K562 (cell line): ENCODE results near the gene SRPK3. TPM values are rescaled to one million over a fixed set of nuclear protein-coding genes. Genes with fewer than 3 reads are reported as not detected.

Source experiments
- ATAC-seq: fragments of 200-7000 bp; cut with Tn5 transposase; 3 replicates; pipeline ENCODE4 v1.9.1; 2020; ENCODE audit warnings: moderate library complexity
- BruUV-seq: library from RNA; stranded (reverse); fragments of 400-500 nt; replicated peaks from 2 replicates; lab custom pipeline; 2021; lab: Mats Ljungman, UMichigan
- CTCF ChIA-PET: fragments of 300-600 bp; formaldehyde crosslinking; extraction: SDS; loops from one replicate; lab custom pipeline; 2021; ENCODE audit warnings: low intra/inter-chr PET ratio; lab: Yijun Ruan, JAX
- POLR2A ChIA-PET: fragments of 300-600, 350-650 bp; sonication (Branson Sonifier 250); formaldehyde crosslinking; extraction: SDS; loops from one replicate; lab custom pipeline; 2021; ENCODE audit warnings: antibody characterized with exemption, inconsistent platforms; lab: Yijun Ruan, JAX
- DNase-seq, 4 experiments: peaks; one replicate each; pipeline versions ENCODE4 v3.0.0 to v3.0.0-alpha.2; 2011 to 2018; ENCODE audit warnings: low spot score in 3 of 4, mixed read lengths in 3 of 4; ENCODE audit errors: extremely low read depth in 1 of 4
- FAIRE-seq: peaks from 2 replicates; lab custom pipeline; 2011; peaks lifted over from hg19 to GRCh38; lab: Jason Lieb, UNC
- H2AFZ ChIP-seq: 2 replicates; pipeline ENCODE4 v1.6.0; 2011; ENCODE audit warnings: low read depth, low read length, control low read depth, inconsistent platforms
- H3K27ac ChIP-seq: fragments of 200-600 bp; 3 replicates; pipeline ENCODE4 v1.8.0; 2011; ENCODE audit warnings: low read depth, mild to moderate bottlenecking, control low read depth, inconsistent platforms, low read length, moderate library complexity, mixed read lengths; ENCODE audit errors: extremely low read depth
- H3K27me3 ChIP-seq, 2 experiments: fragments of 300-600 bp in 1 of 2; 2 replicates in 1 of 2; 3 replicates in 1 of 2; pipeline versions ENCODE4 v1.6.0 to v1.8.0; 2011; ENCODE audit warnings: inconsistent platforms in 2 of 2, low read length in 2 of 2, mild to moderate bottlenecking in 1 of 2, mixed read lengths in 1 of 2, moderate library complexity in 1 of 2; ENCODE audit not compliant: control insufficient read depth in 2 of 2, insufficient read depth in 2 of 2
- H3K36me3 ChIP-seq: fragments of 300-600 bp; 3 replicates; pipeline ENCODE4 v1.8.0; 2011; ENCODE audit warnings: mild to moderate bottlenecking, low read length, inconsistent platforms; ENCODE audit not compliant: control insufficient read depth, insufficient read depth
- H3K4me1 ChIP-seq, 2 experiments: fragments of 200-600 bp in 1 of 2; replicated peaks in 1 of 2; 2 replicates in 1 of 2; 3 replicates in 1 of 2; pipeline versions ENCODE4 v1.5.1 to v1.8.0; 2011; ENCODE audit warnings: inconsistent platforms in 2 of 2, low read length in 2 of 2, mild to moderate bottlenecking in 1 of 2, mixed read lengths in 1 of 2, moderate library complexity in 1 of 2; ENCODE audit not compliant: control insufficient read depth in 2 of 2, insufficient read depth in 2 of 2
- H3K4me2 ChIP-seq: 2 replicates; pipeline ENCODE4 v1.6.1; 2011; ENCODE audit warnings: low read length, control low read depth, inconsistent platforms, mixed read lengths; ENCODE audit not compliant: insufficient read depth
- H3K4me3 ChIP-seq: fragments of 200-600 bp; sonication (generic), shearing (Covaris generic); 2 replicates; pipeline ENCODE4 v1.5.1; 2016; ENCODE audit warnings: control low read depth, inconsistent platforms
- H3K79me2 ChIP-seq: fragments of 200-600 bp; 3 replicates; pipeline ENCODE4 v1.8.0; 2011; ENCODE audit warnings: low read length, inconsistent platforms; ENCODE audit not compliant: control insufficient read depth, insufficient read depth
- H3K9ac ChIP-seq, 2 experiments: 2 replicates each; pipeline versions ENCODE4 v1.6.0 to v1.6.1; 2011; ENCODE audit warnings: low read depth in 2 of 2, low read length in 2 of 2, control low read depth in 1 of 2, inconsistent platforms in 1 of 2, mild to moderate bottlenecking in 1 of 2, mixed read lengths in 1 of 2; ENCODE audit not compliant: insufficient read depth in 1 of 2
- H3K9me1 ChIP-seq: one replicate; pipeline ENCODE4 v1.6.0; 2011; ENCODE audit warnings: inconsistent platforms, mild to moderate bottlenecking, low read length, moderate library complexity; ENCODE audit not compliant: control insufficient read depth, insufficient read depth
- H3K9me3 ChIP-seq: replicated peaks from 2 replicates; pipeline ENCODE4 v1.5.1; 2011; ENCODE audit warnings: low read depth, low read length, inconsistent platforms; ENCODE audit not compliant: control insufficient read depth, insufficient read depth
- H4K20me1 ChIP-seq: replicated peaks from 2 replicates; pipeline ENCODE4 v1.6.1; 2011; ENCODE audit warnings: low read length, inconsistent platforms, mixed read lengths; ENCODE audit not compliant: control insufficient read depth, insufficient read depth
- ADNP ChIP-seq: fragments of 200-800 bp; sonication (Bioruptor generic); IDR thresholded peaks from 2 replicates; pipeline ENCODE4 v1.6.1; 2016; ENCODE audit warnings: missing genetic modification characterization, missing compliant biosample characterization
- IRF1 ChIP-seq: sonication (generic); formaldehyde crosslinking; IDR thresholded peaks from 2 replicates; pipeline ENCODE4 v1.8.0; 2022; ENCODE audit warnings: missing genetic modification reagents, mild to moderate bottlenecking, borderline replicate concordance
- WGBS: fragments of 100-300 bp; shearing (Covaris generic); methylation state at CpG from one replicate; pipeline ENCODE4 v1.1.6; 2016; ENCODE audit warnings: low coverage, mixed read lengths; ENCODE audit not compliant: insufficient coverage; ENCODE audit errors: missing lambda C conversion rate; 5-methylcytosine and 5-hydroxymethylcytosine counted together
- in situ Hi-C: fragments of 300-500 bp; cut with MboI; formaldehyde crosslinking; loops from 4 replicates; pipeline ENCODE4 v1.15.0; 2018; ENCODE audit warnings: inconsistent platforms, mixed read lengths
- intact Hi-C: fragments of 100-400 bp; cut with micrococcal nuclease; formaldehyde crosslinking; loops from 2 replicates; pipeline ENCODE4 v1.14.2; 2022
- polyA plus RNA-seq, 8 experiments: library from polyadenylated mRNA; depleted of rRNA in 4 of 8; stranded (reverse) in 5 of 8; unstranded in 3 of 8; fragments of >200 nt; fragmentation: Nextera tagmentation in 2 of 8; fragmentation: Illumina TruSeq in 1 of 8; extraction: Ambion mirVana in 2 of 8; extraction: Trizol in 1 of 8; gene quantifications; 2 replicates each; pipeline versions ENCODE4 v1.2.1 to v1.2.3, GENCODE V29; 2011 to 2014; ENCODE audit warnings: inconsistent platforms in 1 of 8, missing spikeins in 1 of 8
- total RNA-seq, 7 experiments: library from RNA; depleted of rRNA in 6 of 7; stranded (reverse); fragments of >200 nt in 6 of 7; fragmentation: Illumina TruSeq in 2 of 7; extraction: Trizol in 2 of 7; gene quantifications; 2 replicates each; pipeline versions ENCODE4 v1.2.1 to v1.2.3, GENCODE V29; 2011 to 2021; ENCODE audit warnings: low replicate concordance in 1 of 7
- TF ChIP-seq, protein P1 (sequence below): fragments of 250-450 bp; sonication (Bioruptor Pico); IDR thresholded peaks from 2 replicates; pipeline ENCODE4 v1.8.0; 2021; ENCODE audit warnings: mild to moderate bottlenecking, moderate library complexity
- TF ChIP-seq, protein P2 (sequence below): fragments of 450-650 bp; IDR thresholded peaks from 2 replicates; pipeline ENCODE4 v1.7.1; 2018; ENCODE audit warnings: mild to moderate bottlenecking, low read depth; ENCODE audit not compliant: partially characterized antibody
- TF ChIP-seq, protein P3 (sequence below): fragments of 250-450 bp; sonication (Bioruptor Pico); IDR thresholded peaks from 2 replicates; pipeline ENCODE4 v1.8.0; 2021; ENCODE audit warnings: borderline replicate concordance, mild to moderate bottlenecking, moderate library complexity; ENCODE audit not compliant: poor library complexity, severe bottlenecking

Gene SRPK3
- total and polyA plus RNA-seq, 9 of the 15 experiments (the other 6 are each of a cell fraction or from before 2014, with no cell fraction given) = 0.01 to 0.09 (median 0.04) TPM; not detected in 2

DNA sequence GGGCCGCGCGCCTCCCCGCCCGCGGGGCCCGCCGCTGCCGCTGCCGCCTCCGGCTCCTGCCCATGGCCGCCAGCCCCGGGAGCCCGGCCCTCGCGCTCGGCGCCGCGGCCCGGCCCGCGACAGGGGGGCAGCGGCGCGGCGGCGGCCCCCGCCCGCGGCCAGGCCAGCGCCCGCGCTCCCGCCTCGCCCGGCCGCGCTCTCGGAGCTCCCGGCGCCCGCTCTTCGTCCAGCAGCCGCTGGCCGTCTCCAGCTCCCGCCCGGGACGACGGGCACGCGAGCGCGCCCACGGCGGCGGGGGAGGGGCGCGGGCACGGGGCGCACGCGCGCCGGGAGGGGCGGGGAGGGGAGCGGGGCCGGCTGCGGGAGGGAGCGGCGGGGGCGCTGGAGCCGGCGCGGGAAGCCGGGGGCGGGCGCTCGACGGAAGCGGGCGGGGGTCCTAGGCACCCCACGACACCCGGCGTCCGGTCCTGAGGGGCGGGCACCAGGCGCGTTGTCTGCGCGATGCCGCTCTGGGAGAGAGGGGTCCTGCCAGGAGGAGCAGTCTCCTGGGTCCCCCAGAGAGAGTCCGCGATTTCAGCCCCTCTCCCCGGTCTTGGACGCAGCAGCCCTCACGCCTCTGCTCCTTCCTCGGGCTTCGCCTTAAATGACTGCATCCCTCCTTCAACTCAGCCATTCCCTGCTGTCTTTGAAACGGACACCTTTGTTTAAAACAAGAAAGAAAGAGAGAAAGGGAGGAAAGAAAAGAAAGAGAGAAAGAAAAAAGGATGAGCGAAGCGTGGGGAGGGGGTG, 50.0 kb downstream of the SRPK3 start:
- no TSS peak for BruUV-seq
- in situ Hi-C loops = no loop called here
- POLR2A ChIA-PET = no interaction called here
- Histone ChIP-seq H3K36me3 (no peaks in the 10 kb centered on the region), H3K9me1 (no peaks in the 10 kb centered on the region), H3K9me3 (no peaks in the 10 kb centered on the region), H3K4me2 (no peak overlapping the region), H4K20me1 (0 out of 2 replicates have a peak, but pooled peaks cover 3% of the 10 kb centered on the region), H3K27me3 (peaks cover 16 to 49% of the 10 kb centered on the region in 2 experiments; a peak in 4 of 5 replicates), H3K79me2 (no peaks in the 10 kb centered on the region), H2AFZ (no peak overlapping the region), H3K4me1 (peaks cover 0 to 28% of the 10 kb centered on the region in 2 experiments; a peak in 2 of 5 replicates), H3K9ac (no peak overlapping the region), H3K27ac (no peak overlapping the region), H3K4me3 (no peak overlapping the region)
- ATAC-seq (no peak), FAIRE-seq (no peak), DNase-seq (no peak)
- WGBS = no CpG with 5 or more reads among the region's 102 CpGs
- no peak for TF ChIP-seq ADNP (tag)
- CTCF ChIA-PET = no interaction called here
- intact Hi-C loops = no loop called here

GRCh38 chrX:153831429-153832150, 50.7 kb downstream of the SRPK3 start:
- no peak overlapping the region for H3K4me2 ChIP-seq
- WGBS = 10% methylated on average over 10 of the region's 23 CpGs
- H3K9ac ChIP-seq = no peak overlapping the region
- BruUV-seq = no TSS peak
- H4K20me1 ChIP-seq = 0 out of 2 replicates have a peak, but pooled peaks cover 3% of the 10 kb centered on the region
- H3K9me1 ChIP-seq = no peaks in the 10 kb centered on the region
- no peak overlapping the region for H3K4me3 ChIP-seq
- H3K27ac ChIP-seq = no peak overlapping the region
- CTCF ChIA-PET = no interaction called here
- peaks cover 16 to 47% of the 10 kb centered on the region in 2 experiments; a peak in 4 of 5 replicates for H3K27me3 ChIP-seq
- no peak for FAIRE-seq
- POLR2A ChIA-PET = interaction anchor here (0.7 kb wide), 1 partner anchor 13 kb away, joined by 3 read pairs; no protein-coding TSS in a partner anchor
- no peaks in the 10 kb centered on the region for H3K79me2 ChIP-seq
- peak; percentile 33 for ATAC-seq
- no peak overlapping the region for H2AFZ ChIP-seq
- H3K9me3 ChIP-seq = no peaks in the 10 kb centered on the region
- no peaks in the 10 kb centered on the region for H3K36me3 ChIP-seq
- in situ Hi-C loops (no loop called here), intact Hi-C loops (no loop called here)
- no peak for DNase-seq
- H3K4me1 ChIP-seq = peaks cover 0 to 28% of the 10 kb centered on the region in 2 experiments; a peak in 2 of 5 replicates
- TF ChIP-seq, protein P1, sequence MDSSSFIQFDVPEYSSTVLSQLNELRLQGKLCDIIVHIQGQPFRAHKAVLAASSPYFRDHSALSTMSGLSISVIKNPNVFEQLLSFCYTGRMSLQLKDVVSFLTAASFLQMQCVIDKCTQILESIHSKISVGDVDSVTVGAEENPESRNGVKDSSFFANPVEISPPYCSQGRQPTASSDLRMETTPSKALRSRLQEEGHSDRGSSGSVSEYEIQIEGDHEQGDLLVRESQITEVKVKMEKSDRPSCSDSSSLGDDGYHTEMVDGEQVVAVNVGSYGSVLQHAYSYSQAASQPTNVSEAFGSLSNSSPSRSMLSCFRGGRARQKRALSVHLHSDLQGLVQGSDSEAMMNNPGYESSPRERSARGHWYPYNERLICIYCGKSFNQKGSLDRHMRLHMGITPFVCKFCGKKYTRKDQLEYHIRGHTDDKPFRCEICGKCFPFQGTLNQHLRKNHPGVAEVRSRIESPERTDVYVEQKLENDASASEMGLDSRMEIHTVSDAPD (CRISPR knock-in tag) = no peak
- TF ChIP-seq, protein P2, sequence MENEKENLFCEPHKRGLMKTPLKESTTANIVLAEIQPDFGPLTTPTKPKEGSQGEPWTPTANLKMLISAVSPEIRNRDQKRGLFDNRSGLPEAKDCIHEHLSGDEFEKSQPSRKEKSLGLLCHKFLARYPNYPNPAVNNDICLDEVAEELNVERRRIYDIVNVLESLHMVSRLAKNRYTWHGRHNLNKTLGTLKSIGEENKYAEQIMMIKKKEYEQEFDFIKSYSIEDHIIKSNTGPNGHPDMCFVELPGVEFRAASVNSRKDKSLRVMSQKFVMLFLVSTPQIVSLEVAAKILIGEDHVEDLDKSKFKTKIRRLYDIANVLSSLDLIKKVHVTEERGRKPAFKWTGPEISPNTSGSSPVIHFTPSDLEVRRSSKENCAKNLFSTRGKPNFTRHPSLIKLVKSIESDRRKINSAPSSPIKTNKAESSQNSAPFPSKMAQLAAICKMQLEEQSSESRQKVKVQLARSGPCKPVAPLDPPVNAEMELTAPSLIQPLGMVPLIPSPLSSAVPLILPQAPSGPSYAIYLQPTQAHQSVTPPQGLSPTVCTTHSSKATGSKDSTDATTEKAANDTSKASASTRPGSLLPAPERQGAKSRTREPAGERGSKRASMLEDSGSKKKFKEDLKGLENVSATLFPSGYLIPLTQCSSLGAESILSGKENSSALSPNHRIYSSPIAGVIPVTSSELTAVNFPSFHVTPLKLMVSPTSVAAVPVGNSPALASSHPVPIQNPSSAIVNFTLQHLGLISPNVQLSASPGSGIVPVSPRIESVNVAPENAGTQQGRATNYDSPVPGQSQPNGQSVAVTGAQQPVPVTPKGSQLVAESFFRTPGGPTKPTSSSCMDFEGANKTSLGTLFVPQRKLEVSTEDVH = no peak
- TF ChIP-seq, protein P3, sequence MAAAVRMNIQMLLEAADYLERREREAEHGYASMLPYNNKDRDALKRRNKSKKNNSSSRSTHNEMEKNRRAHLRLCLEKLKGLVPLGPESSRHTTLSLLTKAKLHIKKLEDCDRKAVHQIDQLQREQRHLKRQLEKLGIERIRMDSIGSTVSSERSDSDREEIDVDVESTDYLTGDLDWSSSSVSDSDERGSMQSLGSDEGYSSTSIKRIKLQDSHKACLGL (CRISPR knock-in tag) = no peak
- no peak for TF ChIP-seq IRF1 (CRISPR knock-in tag)
